Heart right ventricle (tissue), 16 donors: ENCODE results near the gene MMGT1. TPM values are rescaled to one million over a fixed set of nuclear protein-coding genes. Genes with fewer than 3 reads are reported as not detected.
A peak's percentile ranks its signal among the peaks of the same experiment; 100 is the strongest.
"Not testable (repeated sequence)": the region's sequence is repeated elsewhere in the genome, so short reads cannot be mapped to it uniquely, and the experiment has no call there.

Experiments
- ATAC-seq, 8 donors: fragments of 200-7000 bp; cut with Tn5 transposase; one replicate each; pipeline ENCODE4 v1.9.1; 2020; ENCODE audit warnings: mild to moderate bottlenecking in 8 of 8, moderate library complexity in 8 of 8, moderate number of reproducible peaks in 1 of 8
- DNase-seq, 2 donors: peaks; one replicate each; pipeline ENCODE4 v3.0.0-alpha.2; 2020
- H3K27ac ChIP-seq, 10 donors: fragments of 200-600 bp; sonication (generic) in 2 of 10; one replicate each; pipeline versions ENCODE4 v1.5.0 to v1.8.0; 2020 to 2022; ENCODE audit warnings: mild to moderate bottlenecking in 3 of 10
- H3K27me3 ChIP-seq, 7 donors: fragments of 200-600 bp; one replicate each; pipeline ENCODE4 v1.8.0; 2021 to 2022; ENCODE audit warnings: mild to moderate bottlenecking in 2 of 7
- H3K36me3 ChIP-seq, 9 donors: fragments of 200-600 bp; sonication (generic) in 1 of 9; one replicate each; pipeline versions ENCODE4 v1.5.0 to v1.8.0; 2020 to 2022; ENCODE audit warnings: mild to moderate bottlenecking in 2 of 9
- H3K4me1 ChIP-seq, 9 donors: fragments of 200-600 bp; sonication (generic) in 1 of 9; one replicate each; pipeline versions ENCODE4 v1.5.0 to v1.8.0; 2020 to 2022; ENCODE audit warnings: mild to moderate bottlenecking in 4 of 9
- H3K4me3 ChIP-seq, 10 donors: fragments of 200-600 bp; sonication (generic) in 2 of 10; one replicate each; pipeline versions ENCODE4 v1.5.0 to v1.8.0; 2020 to 2022; ENCODE audit warnings: mild to moderate bottlenecking in 7 of 10, moderate library complexity in 2 of 10
- H3K9me3 ChIP-seq, 11 donors: fragments of 200-600 bp in 10 of 11; sonication (generic) in 2 of 11; one replicate each; pipeline versions ENCODE4 v1.5.0 to v1.8.0; 2013 to 2022; ENCODE audit warnings: mild to moderate bottlenecking in 2 of 11, control low read depth in 1 of 11, moderate library complexity in 1 of 11
- CTCF ChIP-seq, 9 donors: fragments of 200-600 bp; sonication (generic) in 2 of 9; IDR thresholded peaks; one replicate each; pipeline versions ENCODE4 v1.5.0 to v1.8.0; 2021 to 2022; ENCODE audit warnings: antibody characterized with exemption in 9 of 9, mild to moderate bottlenecking in 5 of 9, moderate library complexity in 1 of 9
- WGBS, 2 donors: extraction: QIAGEN DNeasy Blood & Tissue Kit; methylation state at CpG; one replicate each; pipeline ENCODE4 v1.1.7; 2013; ENCODE audit warnings: inconsistent platforms in 1 of 2; 5-methylcytosine and 5-hydroxymethylcytosine counted together
- intact Hi-C, 10 donors: fragments of 100-400 bp; cut with DNase I; formaldehyde crosslinking; loops; one replicate each; pipeline versions ENCODE4 v1.11.1 to v1.14.2; 2022
- polyA plus RNA-seq, 2 donors: library from polyadenylated mRNA; stranded (reverse); fragments of 200-250 nt; gene quantifications; one replicate each; pipeline ENCODE4 v1.2.3, GENCODE V29; 2013
- total RNA-seq, 10 donors: library from RNA; stranded (reverse); fragmentation: NEBNext Ultra II Directional in 3 of 10; extraction: Animal tissue kit (Norgen Biotek cat#: 25700) in 3 of 10; gene quantifications; one replicate each; pipeline versions ENCODE4 v1.2.1 to v1.2.4, GENCODE V29; 2021 to 2023
- donor health status: Arrhythmogenic right ventricular cardiomyopathy.
- donor health status: ischemic (EF 13 %, LVEDD 7.1; RV severe dilation, severe dysfunction).
- donor health status: healthy with polysubstance abuse.
- donor health status: DM: no; HTN: yes; CAD: no.
- donor health status: DM: no; HTN: no; CAD: no.
- donor health status: ischemic (EF 25% LVEDD 6.9; RV normal size, moderate dysfunction).
- donor health status: ischemic (EF 25% LVEDD 5.7; RV mildly dilated, moderate dysfunction).
- donor health status: healthy.
- donor health status: DM: yes; HTN: yes; CAD: no.
- donor health status: Ischemic cardiomyopathy.
- donor health status: ischemic (EF 35%, LVEDD 5.7; RV mildly dilated, moderate dysfunction).
- donor health status: nonischemic (EF 11% LVEDD 7.7; RV severe dilation, severe dysfunction).
- donor health status: DM: yes; HTN: yes; CAD: no.
- donor health status: PGD.
- donor health status: ischemic (EF 29% LVEDD 5.4; RV normal size, mild dysfunction).
- donor health status: nonischemic (EF 23%, LVEDD 6.1; RV moderate dilation, normal function).

The MMGT1 gene
- total and polyA plus RNA-seq, 12 donors: 1.5 to 29.5 (median 25.4) TPM

- H3K36me3 ChIP-seq: no peaks in the 10 kb centered on the region
- peak; percentile 13 to 15 for DNase-seq
- H3K27me3 ChIP-seq: peaks cover 0 to 15% (median 0%) of the 10 kb centered on the region in 7 donors
- intact Hi-C loops: loop anchor here in 5 of 10 donors (2.0 to 10.0 kb wide), 3 partner anchors 297 to 447 kb away; no protein-coding TSS in a partner anchor
- TF ChIP-seq CTCF (IDR thresholded peaks at IDR 0.05): peak; percentile 19 to 80 (median 63)
- H3K27ac ChIP-seq: no peak overlapping the region
- no peak overlapping the region for H3K4me3 ChIP-seq
- peaks cover 0 to 7% (median 0%) of the 10 kb centered on the region in 11 donors for H3K9me3 ChIP-seq
- no peaks in the 10 kb centered on the region for H3K4me1 ChIP-seq
- whole genome bisulfite sequencing, 2 donors: 44% methylated on average over 19 of the region's 19 CpGs
- ATAC-seq: peak in 3 of 8 donors; percentile 51 to 67 (median 62)
Measured at GRCh38 chrX:135931644-135932487, 41.9 kb downstream of the MMGT1 start.

GRCh38 chrX:135927897-135928296 lies 45.9 kb downstream of the MMGT1 start:
- Histone ChIP-seq H3K4me3 (no peak overlapping the region), H3K36me3 (no peaks in the 10 kb centered on the region), H3K4me1 (no peaks in the 10 kb centered on the region), H3K27ac (no peak overlapping the region), H3K9me3 (no peaks in the 10 kb centered on the region), H3K27me3 (peaks cover 0 to 29% (median 0%) of the 10 kb centered on the region in 7 donors)
- ATAC-seq: no peak
- intact Hi-C loops: loop anchor here in 1 of 10 donors (10.0 kb wide), 2 partner anchors 293 to 443 kb away; no protein-coding TSS in a partner anchor
- DNase-seq: no peak
- TF ChIP-seq CTCF (IDR thresholded peaks at IDR 0.05): no peak
- 50 to 74% methylated on average over 2 of the region's 2 CpGs for WGBS, 2 donors

- H3K27me3 ChIP-seq: peaks cover 0 to 31% (median 0%) of the 10 kb centered on the region in 7 donors
- intact Hi-C loops: loop anchor here in 1 of 10 donors (10.0 kb wide), 2 partner anchors 289 to 439 kb away; no protein-coding TSS in a partner anchor
- no peaks in the 10 kb centered on the region for H3K9me3 ChIP-seq
- H3K27ac ChIP-seq: no peak overlapping the region
- H3K36me3 ChIP-seq: no peaks in the 10 kb centered on the region
- TF ChIP-seq CTCF (IDR thresholded peaks at IDR 0.05): peak in 1 of 9 donors; percentile 15
- no peak overlapping the region for H3K4me3 ChIP-seq
- DNase-seq (no peak), ATAC-seq (no peak)
- WGBS, 2 donors: 78% methylated on average over 5 of the region's 5 CpGs
- no peaks in the 10 kb centered on the region for H3K4me1 ChIP-seq
Measured at GRCh38 chrX:135923353-135923752, 50.4 kb downstream of the MMGT1 start.

GRCh38 chrX:135920516-135920915 lies 53.3 kb downstream of the MMGT1 start:
- intact Hi-C loops: loop anchor here in 1 of 10 donors (10.0 kb wide), 2 partner anchors 286 to 436 kb away; no protein-coding TSS in a partner anchor
- not testable (repeated sequence) for H3K36me3 ChIP-seq, H3K4me3 ChIP-seq, H3K27ac ChIP-seq, H3K4me1 ChIP-seq, DNase-seq, ATAC-seq, H3K9me3 ChIP-seq
- peaks cover 0 to 48% (median 0%) of the 10 kb centered on the region in 7 donors for H3K27me3 ChIP-seq
- WGBS, 2 donors: 63 to 82% methylated on average over 1 of the region's 1 CpG
